ENCODE data around the gene TFDP2. TPM values are rescaled to one million over a fixed set of nuclear protein-coding genes. Genes with fewer than 3 reads are reported as not detected.
"Not testable (repeated sequence)": the region's sequence is repeated elsewhere in the genome, so short reads cannot be mapped to it uniquely, and the experiment has no call there.

The TFDP2 gene
- 69.0 TPM for total RNA-seq

- intact Hi-C loops (cut with DNase I), result no loop called here
- DNase-seq (ENCODE audit: low spot score), result peak; percentile 93
- ATAC-seq, result peak; percentile 99
Observed at GRCh38 chr3:142148792-142149672, at the start of gene TFDP2. Gene TFDP2 (minus strand): TSS chr3:142149544. CDS start chr3:142101749, 47,795 bp downstream.

GRCh38 chr3:142188846-142189245, 39.5 kb upstream of the TFDP2 start:
- ATAC-seq (no peak), DNase-seq (ENCODE audit: low spot score) (no peak)
- intact Hi-C loops (cut with DNase I), result no loop called here

GRCh38 chr3:142180761-142181362, 31.5 kb upstream of the TFDP2 start:
- DNase-seq (ENCODE audit: low spot score), result no peak
- intact Hi-C loops (cut with DNase I), result no loop called here
- peak; percentile 62 for ATAC-seq

GRCh38 chr3:142175478-142175877, 26.1 kb upstream of the TFDP2 start:
- ATAC-seq (no peak), DNase-seq (ENCODE audit: low spot score) (no peak)

DNA sequence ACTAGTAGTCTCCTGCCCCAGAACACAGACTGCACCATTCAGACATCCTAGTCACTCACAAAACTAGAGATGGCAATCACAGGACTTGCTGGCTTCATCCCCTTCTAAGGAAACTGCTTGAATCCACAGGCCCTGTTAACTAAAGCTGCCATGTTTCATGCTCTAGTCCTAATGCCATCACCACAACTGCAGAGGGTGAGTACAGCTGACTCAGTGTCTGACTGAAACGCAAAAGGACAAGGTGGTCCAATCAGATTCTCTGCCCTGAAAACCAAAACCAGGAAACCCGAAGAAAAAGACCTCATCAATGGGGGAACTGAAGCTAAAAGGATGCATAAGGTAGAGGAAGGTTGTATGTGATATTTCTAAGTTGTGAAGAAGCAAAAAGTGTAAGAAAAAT, 25.2 kb upstream of the TFDP2 start:
- no peak for DNase-seq (ENCODE audit: low spot score)
- ATAC-seq, result no peak
- intact Hi-C loops (cut with DNase I), result no loop called here

More at GRCh38 chr3:142175478-142175877, 26.1 kb upstream of the TFDP2 start:
- intact Hi-C loops (cut with DNase I), result no loop called here

GRCh38 chr3:142168514-142168913, 19.2 kb upstream of the TFDP2 start:
- DNase-seq (ENCODE audit: low spot score) (no peak), ATAC-seq (no peak)
- intact Hi-C loops (cut with DNase I), result no loop called here

- intact Hi-C loops (cut with DNase I), result no loop called here
- DNase-seq (ENCODE audit: low spot score) (no peak), ATAC-seq (no peak)
Observed at GRCh38 chr3:142165194-142165593, 15.8 kb upstream of the TFDP2 start.

GRCh38 chr3:142159083-142159740, 9.9 kb upstream of the TFDP2 start:
- DNase-seq (ENCODE audit: low spot score) (no peak), ATAC-seq (no peak)
- intact Hi-C loops (cut with DNase I), result no loop called here

GRCh38 chr3:142154186-142154585, 4.8 kb upstream of the TFDP2 start:
- intact Hi-C loops (cut with DNase I), result no loop called here
- DNase-seq (ENCODE audit: low spot score) (no peak), ATAC-seq (no peak)

GRCh38 chr3:142152384-142152783, 3.0 kb upstream of the TFDP2 start:
- intact Hi-C loops (cut with DNase I), result no loop called here
- ATAC-seq (no peak), DNase-seq (ENCODE audit: low spot score) (no peak)

- intact Hi-C loops (cut with DNase I), result no loop called here
- ATAC-seq, result no peak
- DNase-seq (ENCODE audit: low spot score), result no peak
Observed at GRCh38 chr3:142151828-142152227, 2.5 kb upstream of the TFDP2 start.

GRCh38 chr3:142151240-142151639, 1.9 kb upstream of the TFDP2 start:
- intact Hi-C loops (cut with DNase I), result no loop called here
- DNase-seq (ENCODE audit: low spot score) (no peak), ATAC-seq (no peak)

DNA sequence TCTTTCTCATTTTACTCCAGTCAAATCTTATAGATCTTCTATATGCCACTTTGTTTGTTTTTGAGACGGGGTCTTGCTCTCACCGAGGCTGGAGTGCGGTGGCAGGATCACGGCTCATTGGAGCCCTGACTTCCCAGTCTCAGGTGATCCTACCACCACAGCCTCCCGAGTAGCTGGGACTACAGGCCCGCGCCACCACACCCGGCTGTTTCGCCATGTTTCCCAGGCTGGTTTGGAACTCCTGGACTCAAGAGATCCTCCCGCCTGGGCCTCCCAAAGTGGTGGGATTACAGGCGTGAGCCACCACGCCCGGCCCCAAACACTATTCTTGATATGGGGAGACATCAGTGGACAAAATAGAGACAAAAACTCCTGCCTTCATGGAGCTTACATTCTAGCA, 927 bp upstream of the TFDP2 start:
- ATAC-seq (no peak), DNase-seq (ENCODE audit: low spot score) (no peak)
- intact Hi-C loops (cut with DNase I), result no loop called here

DNA sequence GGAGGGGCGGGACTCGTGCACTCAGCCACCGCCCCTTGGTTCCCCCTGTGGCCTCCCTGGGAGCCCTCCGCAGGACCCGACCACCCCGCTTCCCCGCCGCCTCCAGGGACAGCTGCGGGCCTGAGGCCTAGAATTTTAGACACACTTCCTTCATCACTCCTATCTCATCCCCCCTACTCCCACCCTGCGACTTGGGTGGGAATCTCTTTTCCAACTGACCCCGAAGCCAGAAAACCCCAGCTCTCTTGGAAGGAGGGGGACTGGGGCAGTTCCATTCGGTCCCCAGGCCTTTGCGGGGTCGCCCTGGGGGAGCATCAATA, 289 bp upstream of the TFDP2 start:
- ATAC-seq, result no peak
- intact Hi-C loops (cut with DNase I), result no loop called here
- DNase-seq (ENCODE audit: low spot score), result no peak

DNA sequence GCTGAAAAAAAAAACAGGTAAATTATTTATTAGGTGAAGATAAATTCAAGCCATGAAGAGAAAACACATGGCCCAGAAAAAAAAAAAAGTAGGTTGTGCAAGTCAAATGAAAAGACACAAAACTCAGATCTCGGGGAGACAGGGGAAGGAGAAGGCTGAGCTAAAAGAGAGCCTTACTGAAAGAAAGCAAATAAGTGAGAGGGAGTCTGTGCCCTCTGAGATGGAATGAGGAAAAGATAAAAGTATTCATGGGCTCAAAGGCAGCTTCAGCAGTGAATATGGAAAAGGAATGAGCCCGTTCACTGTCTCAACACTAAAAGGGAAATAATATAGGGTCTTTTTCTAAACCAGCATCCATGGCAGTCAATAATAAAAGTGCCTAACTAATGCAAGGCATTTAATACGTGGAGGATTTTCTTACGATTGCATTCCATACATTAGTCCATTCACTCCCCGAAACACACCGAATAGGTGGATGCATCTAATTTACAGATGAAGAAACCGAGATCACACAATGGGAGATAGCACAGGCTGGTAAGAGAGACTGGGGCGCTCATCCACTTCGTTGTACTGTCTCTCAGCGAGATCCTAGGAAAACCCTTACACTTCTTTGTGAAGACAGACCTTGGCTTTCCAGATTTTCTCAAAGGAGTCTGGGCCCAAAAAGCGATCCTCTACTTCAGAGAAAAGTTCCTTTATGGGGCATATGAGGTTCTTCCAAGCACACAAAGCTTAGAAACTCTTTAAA, 1.1 kb downstream of the TFDP2 start:
- intact Hi-C loops (cut with DNase I), result no loop called here
- DNase-seq (ENCODE audit: low spot score), result no peak
- no peak for ATAC-seq

- ATAC-seq; DNase-seq (ENCODE audit: low spot score); intact Hi-C loops (cut with DNase I): not testable (repeated sequence)
Observed at GRCh38 chr3:142144587-142144986, 4.8 kb downstream of the TFDP2 start.

DNA sequence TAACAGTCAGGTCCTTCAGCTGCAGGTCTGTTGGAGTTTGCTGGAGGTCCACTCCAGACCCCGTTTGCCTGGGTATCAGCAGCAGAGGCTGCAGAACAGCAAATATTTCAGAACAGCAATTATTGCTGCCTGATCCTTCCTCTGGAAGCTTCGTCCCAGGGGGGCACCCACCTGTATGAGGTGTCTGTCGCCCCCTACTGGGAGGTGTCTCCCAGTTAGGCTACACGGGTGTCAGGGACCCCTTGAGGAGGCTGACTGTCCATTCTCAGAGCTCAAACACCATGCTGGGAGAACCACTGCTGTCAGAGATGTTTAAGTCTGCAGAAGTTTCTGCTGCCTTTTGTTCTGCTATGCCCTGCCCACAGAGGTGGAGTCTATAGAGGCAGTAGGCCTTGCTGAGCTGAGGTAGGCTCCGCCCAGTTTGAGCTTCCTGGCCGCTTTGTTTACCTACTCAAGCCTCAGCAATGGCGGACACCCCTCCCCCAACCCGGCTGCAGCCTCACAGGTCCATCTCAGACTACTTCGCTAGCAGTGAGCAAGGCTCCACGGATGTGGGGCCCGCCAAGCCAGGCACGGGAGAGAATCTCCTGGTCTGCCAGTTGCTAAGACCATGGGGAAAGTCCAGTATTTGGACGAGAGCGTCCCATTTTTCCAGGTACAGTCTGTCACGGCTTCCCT, 8.6 kb downstream of the TFDP2 start:
- ATAC-seq; intact Hi-C loops (cut with DNase I); DNase-seq (ENCODE audit: low spot score): not testable (repeated sequence)

DNA sequence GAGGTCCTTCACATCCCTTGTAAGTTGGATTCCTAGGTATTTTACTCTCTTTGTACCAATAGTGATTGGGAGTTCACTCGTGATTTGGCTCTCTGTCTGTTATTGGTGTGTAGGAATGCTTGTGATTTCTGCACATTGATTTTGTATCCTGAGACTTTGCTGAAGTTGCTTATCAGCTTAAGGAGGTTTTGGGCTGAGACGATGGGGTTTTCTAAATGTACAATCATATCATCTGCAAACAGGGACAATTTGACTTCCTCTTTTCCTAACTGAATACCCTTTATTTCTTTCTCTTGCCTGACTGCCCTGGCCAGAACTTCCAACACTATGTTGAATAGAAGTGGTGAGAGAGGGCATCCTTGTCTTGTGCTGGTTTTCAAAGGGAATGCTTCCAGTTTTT, 12.3 kb downstream of the TFDP2 start:
- DNase-seq (ENCODE audit: low spot score); ATAC-seq; intact Hi-C loops (cut with DNase I): not testable (repeated sequence)

GRCh38 chr3:142134799-142135325, 14.5 kb downstream of the TFDP2 start:
- ATAC-seq (no peak), DNase-seq (ENCODE audit: low spot score) (no peak)
- intact Hi-C loops (cut with DNase I), result no loop called here
